ENCODE data around the gene CDH26. TPM values are rescaled to one million over a fixed set of nuclear protein-coding genes. Genes with fewer than 3 reads are reported as not detected.

The CDH26 gene
- total and polyA plus RNA-seq, 2 of the 13 experiments (the other 11 are each of a cell fraction or from before 2014, with no cell fraction given), result 0.40 to 1.1 TPM

- no peak for DNase-seq (ENCODE audit: low spot score)
- no peak for FAIRE-seq
- H3K4me1 ChIP-seq (ENCODE audit: insufficient read depth, low read length), result no peaks in the 10 kb centered on the region
- CTCF ChIA-PET (ENCODE audit: low intra/inter-chr PET ratio, low total read pairs), result no interaction called here
- H3K27me3 ChIP-seq (ENCODE audit: control insufficient read depth in 1 of 2, insufficient read depth in 2 of 2, low read length in 2 of 2), result no peaks in the 10 kb centered on the region
- no peaks in the 10 kb centered on the region for H3K9me3 ChIP-seq (ENCODE audit: low read length)
- no TSS peak for BruUV-seq (replicated peaks)
- no peaks in the 10 kb centered on the region for H3K79me2 ChIP-seq (ENCODE audit: insufficient read depth, low read length)
- H3K36me3 ChIP-seq (replicated peaks in 1 of 2; ENCODE audit: control insufficient read depth in 1 of 2, insufficient read depth in 2 of 2, low read length in 2 of 2), result no peaks in the 10 kb centered on the region
- no peak for ATAC-seq
- H2AFZ ChIP-seq (ENCODE audit: low read length), result no peak overlapping the region
- intact Hi-C loops (cut with micrococcal nuclease; ENCODE audit: unreplicated experiment), result no loop called here
- H3K27ac ChIP-seq (ENCODE audit: extremely low read length, insufficient read depth, low read length), result no peak overlapping the region
- no peaks in the 10 kb centered on the region for H4K20me1 ChIP-seq (ENCODE audit: insufficient read depth, low read length)
- H3K4me3 ChIP-seq (replicated peaks in 1 of 3; ENCODE audit: insufficient read depth in 1 of 3, low read depth in 2 of 3, low read length in 3 of 3), result no peak overlapping the region
- WGBS (ENCODE audit: low lambda C conversion rate), result 56% methylated on average over 9 of the region's 9 CpGs
- H3K4me2 ChIP-seq (ENCODE audit: low read depth, low read length), result no peak overlapping the region
- POLR2A ChIA-PET, result no interaction called here
- in situ Hi-C loops (cut with HindIII; ENCODE audit: extremely low pct_ligation_motif_present, low pct_unique_long_range_greater_than_20kb), result no loop called here
- no peak for TF ChIP-seq ZNF264 (CRISPR knock-in tag; IDR thresholded peaks at IDR 0.05)
- TF ChIP-seq ZNF550 (CRISPR knock-in tag; IDR thresholded peaks at IDR 0.05; ENCODE audit: borderline replicate concordance), result no peak
- TF ChIP-seq ZBTB20 (CRISPR knock-in tag; IDR thresholded peaks at IDR 0.05; ENCODE audit: borderline replicate concordance, low read depth), result no peak
- no peak for TF ChIP-seq POLR2G (IDR thresholded peaks at IDR 0.05; ENCODE audit: low read depth, low read length)
- no peak for TF ChIP-seq RARA (CRISPR knock-in tag; IDR thresholded peaks at IDR 0.05)
- TF ChIP-seq HNRNPH1 (optimal IDR thresholded peaks at IDR 0.05; ENCODE audit: low read depth, low read length), result no peak
- no peak for TF ChIP-seq ZFP62 (CRISPR knock-in tag; IDR thresholded peaks at IDR 0.05)
- no peak for TF ChIP-seq HOXA7 (CRISPR knock-in tag; IDR thresholded peaks at IDR 0.05)
- no peak for TF ChIP-seq SP4 (CRISPR knock-in tag; IDR thresholded peaks at IDR 0.05)
- no peak for TF ChIP-seq ZFAT (CRISPR knock-in tag; conservative IDR thresholded peaks at IDR 0.05)
- TF ChIP-seq MED8 (CRISPR knock-in tag; IDR thresholded peaks at IDR 0.05; ENCODE audit: insufficient replicate concordance), result no peak
- no peak for TF ChIP-seq DPF2 (CRISPR knock-in tag; IDR thresholded peaks at IDR 0.05; ENCODE audit: borderline replicate concordance, low read depth)
- no peak overlapping the region for H3K9ac ChIP-seq (ENCODE audit: insufficient read depth, low read depth, low read length)
Observed at GRCh38 chr20:59983076-59983475, 24.9 kb downstream of the CDH26 start.

Data from HepG2 (cell line).